Trophoblast cell (in vitro differentiated cells and primary cell): ENCODE data around the gene DMGDH.

Source experiments
- DNase-seq, 2 donors: peaks; one replicate each; pipeline ENCODE4 v3.0.0-alpha.2; 2016
- H2AFZ ChIP-seq: 2 replicates; pipeline ENCODE4 v1.6.1; 2013; ENCODE audit warnings: low read length, moderate library complexity, mild to moderate bottlenecking; ENCODE audit not compliant: insufficient read depth, poor library complexity
- H2AK5ac ChIP-seq: 2 replicates; pipeline ENCODE4 v1.6.1; 2013; ENCODE audit warnings: mild to moderate bottlenecking, low read length
- H2BK120ac ChIP-seq: 2 replicates; pipeline ENCODE4 v1.6.1; 2013; ENCODE audit warnings: low read length, mild to moderate bottlenecking, moderate library complexity; ENCODE audit not compliant: insufficient read depth, poor library complexity
- H2BK12ac ChIP-seq: 2 replicates; pipeline ENCODE4 v1.6.1; 2013; ENCODE audit warnings: mild to moderate bottlenecking, low read length, moderate library complexity
- H2BK5ac ChIP-seq: 2 replicates; pipeline ENCODE4 v1.6.1; 2013; ENCODE audit warnings: low read length, low read depth, moderate library complexity, mild to moderate bottlenecking; ENCODE audit not compliant: poor library complexity
- H3K14ac ChIP-seq: 2 replicates; pipeline ENCODE4 v1.6.1; 2013; ENCODE audit warnings: mild to moderate bottlenecking, low read length
- H3K18ac ChIP-seq: 2 replicates; pipeline ENCODE4 v1.6.1; 2013; ENCODE audit warnings: mild to moderate bottlenecking, low read length
- H3K23ac ChIP-seq: 2 replicates; pipeline ENCODE4 v1.6.1; 2013; ENCODE audit warnings: low read length
- H3K27ac ChIP-seq: 2 replicates; pipeline ENCODE4 v1.5.1; 2013; ENCODE audit warnings: low read depth, mild to moderate bottlenecking, inconsistent platforms, low read length, moderate library complexity
- H3K27me3 ChIP-seq: 2 replicates; pipeline ENCODE4 v1.6.1; 2013; ENCODE audit warnings: inconsistent platforms, mild to moderate bottlenecking, low read length, moderate library complexity; ENCODE audit not compliant: insufficient read depth
- H3K36me3 ChIP-seq, 2 experiments: 1 replicate in 1 of 2; 2 replicates in 1 of 2; pipeline ENCODE4 v1.6.1; 2013; ENCODE audit warnings: low read length in 2 of 2, mild to moderate bottlenecking in 2 of 2, moderate library complexity in 1 of 2; ENCODE audit not compliant: insufficient read depth in 2 of 2, control insufficient read depth in 1 of 2
- H3K4ac ChIP-seq: 2 replicates; pipeline ENCODE4 v1.6.1; 2013; ENCODE audit warnings: low read depth, mild to moderate bottlenecking, low read length, moderate library complexity
- H3K4me1 ChIP-seq, 2 experiments: 1 replicate in 1 of 2; 2 replicates in 1 of 2; pipeline ENCODE4 v1.6.1; 2013; ENCODE audit warnings: low read length in 2 of 2, mild to moderate bottlenecking in 2 of 2, moderate library complexity in 1 of 2; ENCODE audit not compliant: insufficient read depth in 2 of 2, control insufficient read depth in 1 of 2
- H3K4me2 ChIP-seq: 2 replicates; pipeline ENCODE4 v1.6.1; 2013; ENCODE audit warnings: inconsistent platforms, mild to moderate bottlenecking, low read length, moderate library complexity
- H3K4me3 ChIP-seq: 2 replicates; pipeline ENCODE4 v1.5.1; 2013; ENCODE audit warnings: mild to moderate bottlenecking, low read depth, low read length, inconsistent platforms
- H3K79me1 ChIP-seq: one replicate; pipeline ENCODE4 v1.6.1; 2013; ENCODE audit warnings: low read length
- H3K79me2 ChIP-seq: 2 replicates; pipeline ENCODE4 v1.6.1; 2013; ENCODE audit warnings: low read length, mild to moderate bottlenecking; ENCODE audit not compliant: control insufficient read depth, insufficient read depth, poor library complexity
- H3K9ac ChIP-seq: 2 replicates; pipeline ENCODE4 v1.6.1; 2013; ENCODE audit warnings: mild to moderate bottlenecking, low read length
- H3K9me3 ChIP-seq: 2 replicates; pipeline ENCODE4 v1.6.1; 2013; ENCODE audit warnings: low read depth, mild to moderate bottlenecking, control low read depth, inconsistent platforms, low read length; ENCODE audit not compliant: insufficient read depth
- H4K12ac ChIP-seq: 2 replicates; pipeline ENCODE4 v1.6.1; 2013; ENCODE audit warnings: low read depth, mild to moderate bottlenecking, low read length, moderate library complexity
- H4K8ac ChIP-seq: 2 replicates; pipeline ENCODE4 v1.6.1; 2013; ENCODE audit warnings: low read depth, mild to moderate bottlenecking, low read length, moderate library complexity
- H4K91ac ChIP-seq: one replicate; pipeline ENCODE4 v1.6.1; 2013; ENCODE audit warnings: low read depth, mild to moderate bottlenecking, low read length, moderate library complexity
- WGBS: extraction: QIAGEN DNeasy Blood & Tissue Kit; methylation state at CpG from one replicate; pipeline ENCODE4 v1.1.7; 2013; ENCODE audit warnings: missing lambda C conversion rate; ENCODE audit not compliant: insufficient read length, insufficient coverage; ENCODE audit errors: extremely low coverage; 5-methylcytosine and 5-hydroxymethylcytosine counted together

DMGDH gene

DNA sequence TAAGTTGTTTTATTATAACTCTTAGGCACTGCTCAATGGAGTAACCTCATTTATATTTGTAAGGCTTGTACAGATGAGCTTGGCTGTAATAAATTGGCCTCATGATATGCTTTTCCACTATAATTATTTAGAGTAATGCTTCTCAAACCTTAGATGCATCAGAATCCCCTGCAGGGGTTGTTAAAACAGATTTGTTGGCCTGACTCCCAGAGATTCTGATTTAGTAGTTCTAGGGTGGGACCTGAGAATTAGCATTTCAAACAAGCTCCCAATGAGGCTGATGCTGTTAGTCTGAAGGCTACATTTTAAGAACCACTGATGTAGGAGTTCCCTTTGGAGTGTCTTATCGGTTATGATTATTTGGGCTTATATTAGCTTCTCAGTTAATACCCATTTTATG lies 46.1 kb downstream of the DMGDH start:
- Histone ChIP-seq H3K79me2 (no peaks in the 10 kb centered on the region), H4K8ac (no peak overlapping the region), H3K4me2 (no peak overlapping the region), H4K91ac (no peak overlapping the region), H3K27me3 (no peaks in the 10 kb centered on the region), H3K79me1 (no peaks in the 10 kb centered on the region), H2AFZ (no peak overlapping the region), H2BK120ac (no peak overlapping the region), H2BK12ac (no peak overlapping the region), H3K4ac (no peak overlapping the region), H3K4me3 (no peak overlapping the region), H2BK5ac (no peak overlapping the region), H3K36me3 (no peaks in the 10 kb centered on the region), H3K27ac (no peak overlapping the region), H3K9ac (no peak overlapping the region), H3K9me3 (no peaks in the 10 kb centered on the region), H3K23ac (no peak overlapping the region), H3K4me1 (peaks cover 0 to 2% of the 10 kb centered on the region in 2 experiments), H4K12ac (no peak overlapping the region), H3K14ac (no peak overlapping the region), H3K18ac (no peak overlapping the region), H2AK5ac (no peak overlapping the region)
- no CpG with 5 or more reads among the region's 1 CpG for WGBS
- no peak for DNase-seq

DNA sequence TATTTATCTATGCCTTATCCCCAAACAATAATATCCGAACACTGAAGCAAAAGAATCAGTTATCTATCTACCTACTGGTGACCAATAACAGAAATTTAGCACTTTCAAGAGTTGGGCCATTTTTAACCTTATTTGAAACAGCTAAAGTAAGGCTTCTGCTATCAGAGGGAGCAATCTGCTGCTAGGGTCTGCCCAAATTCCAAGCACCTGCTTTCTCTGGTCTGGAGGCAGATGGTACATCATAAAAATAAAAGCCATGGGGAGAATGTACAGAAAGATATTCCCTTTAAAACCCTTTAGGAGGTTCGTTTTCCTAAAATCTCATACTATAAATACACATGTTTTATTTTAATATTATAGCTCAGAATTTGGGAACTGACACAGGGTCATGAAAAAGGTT lies 46.7 kb downstream of the DMGDH start:
- Histone ChIP-seq H2BK12ac (no peak overlapping the region), H3K79me2 (no peaks in the 10 kb centered on the region), H2BK5ac (no peak overlapping the region), H3K79me1 (no peaks in the 10 kb centered on the region), H2AFZ (no peak overlapping the region), H3K9me3 (no peaks in the 10 kb centered on the region), H3K4me3 (no peak overlapping the region), H3K9ac (no peak overlapping the region), H3K36me3 (no peaks in the 10 kb centered on the region), H4K8ac (no peak overlapping the region), H3K4ac (no peak overlapping the region), H3K27ac (no peak overlapping the region), H2BK120ac (no peak overlapping the region), H4K91ac (no peak overlapping the region), H2AK5ac (no peak overlapping the region), H3K27me3 (no peaks in the 10 kb centered on the region), H3K14ac (no peak overlapping the region), H3K23ac (no peak overlapping the region), H4K12ac (no peak overlapping the region), H3K4me2 (no peak overlapping the region), H3K18ac (no peak overlapping the region), H3K4me1 (peaks cover 0 to 2% of the 10 kb centered on the region in 2 experiments)
- DNase-seq = no peak
- whole genome bisulfite sequencing = no CpG with 5 or more reads among the region's 2 CpGs

DNA sequence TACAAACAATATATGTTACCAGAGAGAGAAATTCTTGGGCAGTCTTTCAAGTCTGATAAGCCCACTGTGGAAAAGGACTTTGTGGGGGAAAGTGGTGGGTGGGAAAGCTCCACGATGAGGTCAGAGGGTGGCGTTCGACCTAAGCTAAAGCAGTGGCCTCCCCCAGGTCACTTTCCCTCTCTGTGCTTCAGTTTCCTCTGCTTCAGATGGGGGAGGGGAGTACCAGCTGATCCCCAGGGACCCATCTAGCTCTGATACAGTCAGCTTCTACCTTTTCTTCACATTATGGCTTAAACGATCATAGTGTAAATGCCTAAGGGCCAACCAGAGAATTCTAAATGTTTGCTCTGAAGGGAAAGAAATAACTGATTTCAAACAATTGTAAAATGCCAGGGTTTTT lies 47.7 kb downstream of the DMGDH start:
- H3K18ac ChIP-seq = no peak overlapping the region
- H2AFZ ChIP-seq = no peak overlapping the region
- H3K4me3 ChIP-seq = no peak overlapping the region
- no peak overlapping the region for H3K4me2 ChIP-seq
- no peak overlapping the region for H4K91ac ChIP-seq
- no peaks in the 10 kb centered on the region for H3K79me1 ChIP-seq
- H2AK5ac ChIP-seq = no peak overlapping the region
- H3K79me2 ChIP-seq = no peaks in the 10 kb centered on the region
- H3K4me1 ChIP-seq = peaks cover 0 to 2% of the 10 kb centered on the region in 2 experiments
- no peak overlapping the region for H3K4ac ChIP-seq
- no peak overlapping the region for H4K8ac ChIP-seq
- H3K9me3 ChIP-seq = no peaks in the 10 kb centered on the region
- no peak overlapping the region for H2BK5ac ChIP-seq
- no peak overlapping the region for H3K23ac ChIP-seq
- no peak overlapping the region for H2BK120ac ChIP-seq
- DNase-seq = no peak
- no CpG with 5 or more reads among the region's 4 CpGs for WGBS
- H3K27ac ChIP-seq = no peak overlapping the region
- H3K27me3 ChIP-seq = no peaks in the 10 kb centered on the region
- no peaks in the 10 kb centered on the region for H3K36me3 ChIP-seq
- H3K14ac ChIP-seq = no peak overlapping the region
- H2BK12ac ChIP-seq = no peak overlapping the region
- H3K9ac ChIP-seq = no peak overlapping the region
- H4K12ac ChIP-seq = no peak overlapping the region

DNA sequence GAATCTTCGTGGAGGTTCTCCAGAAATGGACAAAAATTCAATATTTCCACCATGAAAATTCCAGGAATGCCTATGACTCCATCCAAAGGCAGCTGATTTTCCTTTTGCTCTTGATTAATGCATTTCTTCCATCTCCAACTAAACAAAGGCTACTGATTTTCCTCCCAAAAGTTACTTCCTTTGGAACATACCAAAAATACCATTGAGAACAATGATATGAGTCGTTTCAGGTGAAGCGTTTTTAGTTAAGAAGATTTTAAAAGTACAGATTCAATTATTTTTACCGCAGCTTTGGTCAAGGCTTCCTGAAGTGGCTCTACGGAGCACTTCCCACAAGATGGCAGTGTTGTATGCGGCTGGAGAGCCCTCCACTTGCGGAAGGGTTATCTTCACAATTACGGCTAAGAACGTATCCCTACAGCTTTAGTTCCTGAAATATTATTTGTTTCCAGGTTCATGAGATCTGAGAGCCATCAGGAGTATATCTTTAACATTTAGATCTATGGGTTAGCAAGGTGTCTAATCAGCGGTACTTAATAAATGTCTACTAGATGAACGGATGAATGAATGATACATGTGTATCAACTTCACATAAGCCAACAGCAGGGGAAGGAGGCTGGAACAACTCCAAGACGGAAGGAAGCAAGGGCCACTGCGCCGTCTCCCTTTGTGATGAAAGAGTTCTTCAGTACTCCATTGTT lies 48.5 kb downstream of the DMGDH start:
- H3K9me3 ChIP-seq = no peaks in the 10 kb centered on the region
- no peak overlapping the region for H4K12ac ChIP-seq
- H3K14ac ChIP-seq = no peak overlapping the region
- no peaks in the 10 kb centered on the region for H3K36me3 ChIP-seq
- no peak overlapping the region for H2BK120ac ChIP-seq
- no peaks in the 10 kb centered on the region for H3K79me2 ChIP-seq
- no peak overlapping the region for H3K4me3 ChIP-seq
- H4K91ac ChIP-seq = no peak overlapping the region
- no peaks in the 10 kb centered on the region for H3K27me3 ChIP-seq
- H3K4me1 ChIP-seq = peaks cover 0 to 2% of the 10 kb centered on the region in 2 experiments
- no peak overlapping the region for H4K8ac ChIP-seq
- no CpG with 5 or more reads among the region's 14 CpGs for WGBS
- no peak overlapping the region for H3K18ac ChIP-seq
- no peak overlapping the region for H2AFZ ChIP-seq
- H3K9ac ChIP-seq = no peak overlapping the region
- no peak overlapping the region for H2AK5ac ChIP-seq
- no peak overlapping the region for H2BK5ac ChIP-seq
- no peak overlapping the region for H3K4ac ChIP-seq
- H2BK12ac ChIP-seq = no peak overlapping the region
- peak overlapping the region; percentile 15 for H3K4me2 ChIP-seq
- no peaks in the 10 kb centered on the region for H3K79me1 ChIP-seq
- H3K27ac ChIP-seq = no peak overlapping the region
- H3K23ac ChIP-seq = no peak overlapping the region
- peak; percentile 31 to 72 for DNase-seq
